GM21786 (cell line): Measurements from ENCODE around the gene ZDHHC19.
"Not testable (repeated sequence)": the region's sequence is repeated elsewhere in the genome, so short reads cannot be mapped to it uniquely, and the experiment has no call there.

ENCODE experiments used
- ATAC-seq: cut with Tn5 transposase; IDR thresholded peaks from one replicate; pipeline ENCODE4 v1.9.1; 2021; ENCODE audit not compliant: unreplicated experiment

Gene ZDHHC19

GRCh38 chr3:196179380-196180308 lies 31.6 kb downstream of the ZDHHC19 start:
- peak; percentile 60 for ATAC-seq

DNA sequence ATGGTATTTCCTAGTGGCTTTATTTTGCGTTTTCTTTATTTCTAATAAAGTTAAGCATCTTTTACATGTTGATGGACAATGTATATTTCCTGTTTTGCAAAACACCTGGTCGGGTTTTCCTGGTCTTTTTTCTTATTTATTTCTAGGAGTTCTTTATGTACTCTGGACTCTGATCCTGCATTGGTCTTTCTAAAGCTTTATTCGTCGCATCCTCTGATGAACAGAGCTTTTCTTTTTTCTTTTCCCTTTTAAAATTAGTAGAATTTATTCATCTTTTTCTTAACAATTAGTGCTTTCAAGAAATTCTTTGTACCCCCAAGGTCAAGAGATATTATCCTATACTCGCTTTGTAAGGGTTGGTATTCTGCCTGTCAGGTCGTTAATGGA lies 32.2 kb downstream of the ZDHHC19 start:
- ATAC-seq = no peak

GRCh38 chr3:196177967-196178366 lies 33.2 kb downstream of the ZDHHC19 start:
- no peak for ATAC-seq

GRCh38 chr3:196177567-196177966 lies 33.6 kb downstream of the ZDHHC19 start:
- ATAC-seq = no peak

DNA sequence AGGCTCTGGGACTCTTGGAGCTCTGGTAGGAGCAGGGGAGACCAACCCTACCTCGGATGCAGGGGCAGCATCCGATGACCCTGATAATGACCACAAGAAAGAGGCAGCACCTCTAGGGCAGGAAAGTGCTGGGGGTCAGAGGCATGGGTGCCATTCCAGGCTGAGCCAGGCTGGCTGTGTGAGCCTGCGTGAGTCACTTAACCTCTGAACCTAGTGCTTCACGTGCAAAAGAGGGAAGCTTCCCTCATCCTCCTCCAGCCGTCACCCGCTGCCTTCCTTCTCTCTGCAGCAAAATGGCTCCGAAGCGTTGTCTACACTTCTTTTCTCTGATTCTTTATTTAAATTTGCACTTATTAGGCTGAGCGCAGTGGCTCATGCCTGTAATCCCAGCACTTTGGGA lies 35.5 kb downstream of the ZDHHC19 start:
- ATAC-seq = no peak

GRCh38 chr3:196175116-196175625 lies 36.0 kb downstream of the ZDHHC19 start:
- ATAC-seq = no peak

- ATAC-seq = no peak
Measured at GRCh38 chr3:196174652-196175051, 36.5 kb downstream of the ZDHHC19 start.

DNA sequence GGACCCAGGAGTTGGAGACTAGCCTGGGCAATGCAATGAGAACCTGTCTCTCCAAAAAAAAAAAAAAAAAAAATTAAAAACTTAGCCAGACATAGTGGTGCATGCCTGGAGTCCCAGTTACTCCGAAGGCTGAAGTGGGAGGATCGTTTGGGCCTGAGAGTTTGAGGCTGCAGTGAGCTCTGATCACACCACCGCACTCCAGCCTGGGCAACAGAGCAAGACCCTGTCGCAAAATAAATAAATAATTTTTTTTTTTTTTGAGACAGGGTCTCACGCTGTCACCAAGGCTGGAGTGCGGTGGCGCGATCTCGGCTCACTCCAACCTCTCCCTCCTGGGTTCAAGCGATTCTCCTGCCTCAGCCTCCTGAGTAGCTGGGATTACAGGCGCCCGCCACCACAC lies 40.9 kb downstream of the ZDHHC19 start:
- ATAC-seq = not testable (repeated sequence)

- no peak for ATAC-seq
Measured at GRCh38 chr3:196169836-196170240, 41.4 kb downstream of the ZDHHC19 start.

DNA sequence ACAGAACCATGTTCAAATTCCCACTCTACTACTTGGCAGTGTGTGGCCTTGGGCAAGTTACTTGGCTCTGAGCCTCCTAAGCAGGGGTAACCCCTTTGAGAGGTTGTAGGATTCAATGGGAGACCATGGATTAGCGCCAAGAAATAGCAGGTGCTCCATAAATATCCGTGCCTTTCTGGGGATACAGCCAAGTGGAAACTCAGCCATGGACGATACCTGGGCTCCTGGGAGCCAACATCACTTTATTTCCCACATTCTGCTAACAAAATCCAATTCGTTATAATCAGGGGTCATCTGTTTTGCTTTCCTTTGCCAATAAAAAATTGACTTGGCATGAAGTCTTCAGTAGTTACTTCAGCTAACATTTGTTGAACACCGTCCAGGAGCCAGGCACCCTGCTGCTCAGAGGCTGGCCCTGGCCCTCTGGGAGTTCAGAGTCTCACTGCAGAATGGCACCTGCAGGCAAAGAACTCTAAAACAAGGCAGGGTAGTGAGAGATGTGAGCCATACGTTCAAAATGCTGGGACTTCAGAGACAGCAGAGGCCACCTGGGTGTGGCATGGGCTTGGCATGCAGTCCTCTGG lies 42.3 kb downstream of the ZDHHC19 start:
- ATAC-seq = no peak

- no peak for ATAC-seq
Measured at GRCh38 chr3:196166741-196167140, 44.5 kb downstream of the ZDHHC19 start.

DNA sequence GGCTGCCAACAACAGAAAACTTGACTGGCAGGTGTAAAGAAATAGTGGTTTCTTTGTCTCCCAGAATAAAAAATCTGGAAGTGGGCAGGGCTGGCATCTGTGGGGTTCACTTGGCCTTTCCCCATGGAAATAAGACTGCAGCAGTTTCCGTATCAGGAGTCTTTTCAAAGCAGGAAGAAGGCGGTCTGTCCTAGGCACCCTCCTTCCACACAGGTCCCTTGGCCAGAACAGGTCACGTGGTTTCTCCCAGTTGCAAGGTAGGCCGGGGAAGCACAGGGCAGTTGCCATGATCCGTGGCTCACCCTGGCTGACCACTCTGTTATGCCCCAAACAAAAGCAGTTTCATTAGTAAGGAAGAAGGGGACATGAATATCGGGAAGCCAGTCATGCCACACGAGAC lies 45.4 kb downstream of the ZDHHC19 start:
- no peak for ATAC-seq

DNA sequence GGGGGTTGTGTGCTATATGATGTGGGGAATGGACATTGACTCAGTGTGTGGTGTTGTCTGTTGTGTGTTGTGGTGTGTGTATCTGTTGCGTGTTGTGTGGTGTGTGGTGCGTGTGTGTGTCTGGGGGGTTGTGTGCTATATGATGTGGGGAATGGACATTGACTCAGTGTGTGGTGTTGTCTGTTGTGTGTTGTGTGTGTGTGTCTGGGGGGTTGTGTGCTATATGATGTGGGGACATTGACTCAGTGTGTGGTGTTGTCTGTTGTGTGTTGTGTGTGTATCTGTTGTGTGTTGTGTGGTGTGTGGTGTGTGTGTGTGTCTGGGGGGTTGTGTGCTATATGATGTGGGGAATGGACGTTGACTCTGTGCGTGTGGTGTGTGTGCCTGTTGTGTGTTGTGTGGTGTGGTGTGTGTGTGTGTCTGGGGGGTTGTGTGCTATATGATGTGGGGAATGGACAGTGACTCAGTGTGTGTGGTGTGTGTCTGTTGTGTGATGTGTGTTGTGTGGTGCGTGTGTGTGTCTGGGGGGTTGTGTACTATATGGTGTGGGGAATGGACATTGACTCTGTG lies 46.1 kb downstream of the ZDHHC19 start:
- not testable (repeated sequence) for ATAC-seq

- ATAC-seq = no peak
Measured at GRCh38 chr3:196164576-196164975, 46.6 kb downstream of the ZDHHC19 start.

- ATAC-seq = no peak
Measured at GRCh38 chr3:196163666-196164493, 47.3 kb downstream of the ZDHHC19 start.

DNA sequence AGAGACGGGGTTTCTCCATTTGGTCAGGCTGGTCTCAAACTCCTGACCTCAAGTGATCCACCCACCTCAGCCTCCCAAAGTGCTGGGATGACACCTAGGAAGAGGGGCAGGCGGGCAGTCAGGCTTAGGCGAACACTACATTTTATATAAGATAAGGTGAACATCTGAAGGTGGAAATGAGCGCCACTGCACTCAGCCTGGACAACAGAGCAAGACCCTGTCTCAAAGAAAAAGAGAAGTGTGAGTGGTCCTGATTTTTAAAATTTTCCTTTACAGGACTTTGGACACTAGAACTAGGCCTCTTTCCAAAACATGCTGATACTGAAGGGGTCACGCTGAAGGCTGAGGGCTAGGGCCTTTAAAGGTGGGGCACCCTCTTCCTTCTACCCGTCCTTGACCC lies 48.0 kb downstream of the ZDHHC19 start:
- ATAC-seq = no peak

- no peak for ATAC-seq
Measured at GRCh38 chr3:196162679-196163078, 48.5 kb downstream of the ZDHHC19 start.

- peak; percentile 96 for ATAC-seq
Measured at GRCh38 chr3:196159952-196160804, 51.0 kb downstream of the ZDHHC19 start.

DNA sequence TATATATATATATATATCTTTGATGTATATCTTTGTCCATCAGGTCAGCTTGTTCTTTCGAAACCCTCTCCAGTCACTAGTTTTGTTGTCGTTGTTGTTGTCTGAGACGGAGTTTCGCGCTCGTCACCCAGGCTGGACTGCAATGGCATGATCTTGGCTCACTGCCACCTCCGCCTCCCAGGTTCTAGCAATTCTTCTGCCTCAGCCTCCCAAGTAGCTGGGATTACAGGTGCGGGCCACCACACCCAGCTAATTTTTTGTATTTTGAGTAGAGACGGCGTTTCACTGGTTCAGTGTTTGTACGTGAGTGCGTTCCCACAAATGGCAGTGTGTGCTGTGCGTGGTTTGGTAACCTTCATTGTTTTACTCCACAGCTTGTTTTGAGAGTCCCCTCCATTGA lies 51.7 kb downstream of the ZDHHC19 start:
- ATAC-seq = no peak

DNA sequence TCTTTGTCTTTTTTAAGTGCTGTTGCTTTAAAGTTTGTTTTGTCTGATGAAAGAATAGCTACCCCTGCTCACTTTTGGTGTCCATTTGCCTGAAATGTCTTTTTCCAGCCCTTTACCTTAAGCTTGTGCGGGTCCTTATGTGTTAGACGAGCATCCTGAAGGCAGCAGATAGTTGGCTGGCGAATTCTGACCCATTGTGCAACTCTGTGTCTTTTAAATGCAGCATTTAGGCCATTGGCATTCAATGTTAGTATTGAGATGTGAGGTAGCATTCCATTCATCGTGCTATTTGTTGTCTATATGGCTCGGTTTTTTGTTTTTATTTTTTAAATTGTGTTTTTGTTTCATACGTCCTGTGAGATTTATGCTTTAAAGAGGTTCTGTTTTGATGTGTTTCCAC lies 55.0 kb downstream of the ZDHHC19 start:
- no peak for ATAC-seq
